Measurements from ENCODE around the gene RTN1.
A peak's percentile ranks its signal among the peaks of the same experiment; 100 is the strongest.

RTN1 gene

DNA sequence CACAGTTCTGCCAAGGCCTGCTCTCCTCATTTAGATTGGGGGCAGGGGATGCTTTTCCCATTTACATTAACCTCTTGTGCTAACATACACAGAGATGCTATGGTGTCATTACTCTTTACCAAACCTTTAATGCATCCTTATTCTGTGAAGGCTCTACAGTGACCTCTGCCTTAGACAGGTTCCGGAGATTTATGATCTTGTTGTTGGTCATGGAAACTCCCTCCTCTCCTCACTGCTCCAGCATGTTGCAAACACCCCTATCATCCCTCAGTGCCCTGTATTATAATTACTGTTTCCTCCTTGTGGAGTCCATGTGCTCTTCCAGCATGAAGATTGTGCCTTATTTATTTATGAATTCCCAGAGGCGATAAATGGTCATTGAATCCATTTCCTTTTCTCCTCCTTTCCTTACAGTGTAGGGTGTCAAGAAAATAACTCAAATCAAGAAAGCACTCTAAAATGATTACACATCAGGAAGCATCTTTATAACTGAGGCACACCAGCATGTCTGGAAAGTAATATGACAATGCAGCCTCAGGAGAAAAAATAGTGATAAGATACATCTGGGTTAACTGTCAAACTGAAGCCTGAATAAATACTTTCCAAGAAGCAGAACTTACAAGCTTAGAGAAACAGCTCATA lies 37.8 kb downstream of the RTN1 start:
- no peak overlapping the region for H3K4me3 ChIP-seq (ENCODE audit: low read depth, low read length)
- no peaks in the 10 kb centered on the region for H3K36me3 ChIP-seq
- no peak overlapping the region for H3K27ac ChIP-seq
- H3K27me3 ChIP-seq (ENCODE audit: insufficient read depth, low read depth, severe bottlenecking) = no peaks in the 10 kb centered on the region
- no peak for DNase-seq
- no peak for TF ChIP-seq CTCF (IDR thresholded peaks at IDR 0.05; ENCODE audit: low read depth, low read length)
- H3K9me3 ChIP-seq (ENCODE audit: severe bottlenecking) = no peaks in the 10 kb centered on the region

- DNase-seq = no peak
- H3K27me3 ChIP-seq (ENCODE audit: insufficient read depth, low read depth, severe bottlenecking) = no peaks in the 10 kb centered on the region
- H3K4me3 ChIP-seq (ENCODE audit: low read depth, low read length) = no peak overlapping the region
- H3K27ac ChIP-seq = no peak overlapping the region
- no peaks in the 10 kb centered on the region for H3K36me3 ChIP-seq
- TF ChIP-seq CTCF (IDR thresholded peaks at IDR 0.05; ENCODE audit: low read depth, low read length) = no peak
- H3K9me3 ChIP-seq (ENCODE audit: severe bottlenecking) = no peaks in the 10 kb centered on the region
These were observed 39.4 kb downstream of the RTN1 start for GRCh38 chr14:59831121-59831730.

- Histone ChIP-seq H3K27me3 (ENCODE audit: insufficient read depth, low read depth, severe bottlenecking) (no peaks in the 10 kb centered on the region), H3K36me3 (no peaks in the 10 kb centered on the region), H3K9me3 (ENCODE audit: severe bottlenecking) (no peaks in the 10 kb centered on the region), H3K27ac (no peak overlapping the region), H3K4me3 (ENCODE audit: low read depth, low read length) (no peak overlapping the region)
- DNase-seq = no peak
- no peak for TF ChIP-seq CTCF (IDR thresholded peaks at IDR 0.05; ENCODE audit: low read depth, low read length)
These were observed 40.2 kb downstream of the RTN1 start for GRCh38 chr14:59830338-59830734.

DNA sequence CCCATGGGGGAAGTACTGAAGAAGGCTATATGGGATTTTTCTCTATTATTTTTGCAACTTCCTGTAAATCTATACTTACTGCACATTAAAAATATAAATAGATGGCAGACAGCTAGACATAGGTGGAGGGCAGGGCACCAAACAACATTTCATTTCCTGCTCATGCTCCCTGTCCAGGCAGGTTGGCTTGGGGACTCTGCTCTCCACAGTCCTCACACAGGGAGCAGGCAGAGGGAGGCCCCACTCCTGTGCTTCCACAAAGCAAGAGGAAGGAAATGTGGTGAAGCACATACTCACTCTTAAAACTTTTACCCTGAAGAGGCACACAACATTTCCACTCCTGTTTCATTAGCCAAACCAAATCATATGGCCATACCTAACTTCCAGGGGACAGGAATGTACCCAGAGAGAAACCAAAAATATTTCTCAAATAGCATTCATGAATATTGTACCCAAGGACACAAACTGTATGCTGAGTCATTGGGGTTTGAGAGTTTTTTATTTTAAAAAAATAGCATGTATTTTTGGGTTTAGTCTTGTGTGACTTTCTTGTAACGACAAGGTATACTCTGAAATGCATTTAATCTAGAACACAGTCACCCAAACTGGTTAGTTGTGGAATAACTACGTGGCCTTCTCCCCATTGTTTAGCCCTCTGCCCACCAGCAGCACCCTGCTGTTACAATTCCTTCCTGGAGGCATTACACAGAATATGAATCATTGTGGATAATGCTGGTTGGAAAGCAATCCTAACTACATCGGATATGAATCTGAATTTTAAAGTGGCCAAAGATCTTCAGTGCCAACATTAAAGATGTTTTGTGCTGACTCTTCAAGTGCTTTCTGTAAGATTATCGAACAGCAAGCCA lies 40.9 kb downstream of the RTN1 start:
- H3K4me3 ChIP-seq (ENCODE audit: low read depth, low read length) = no peak overlapping the region
- H3K27ac ChIP-seq = peak overlapping the region; percentile 63; the same call in 1 of the 2 replicates
- H3K9me3 ChIP-seq (ENCODE audit: severe bottlenecking) = no peaks in the 10 kb centered on the region
- H3K36me3 ChIP-seq = no peaks in the 10 kb centered on the region
- DNase-seq = no peak
- TF ChIP-seq CTCF (IDR thresholded peaks at IDR 0.05; ENCODE audit: low read depth, low read length) = no peak
- H3K27me3 ChIP-seq (ENCODE audit: insufficient read depth, low read depth, severe bottlenecking) = no peaks in the 10 kb centered on the region

DNA sequence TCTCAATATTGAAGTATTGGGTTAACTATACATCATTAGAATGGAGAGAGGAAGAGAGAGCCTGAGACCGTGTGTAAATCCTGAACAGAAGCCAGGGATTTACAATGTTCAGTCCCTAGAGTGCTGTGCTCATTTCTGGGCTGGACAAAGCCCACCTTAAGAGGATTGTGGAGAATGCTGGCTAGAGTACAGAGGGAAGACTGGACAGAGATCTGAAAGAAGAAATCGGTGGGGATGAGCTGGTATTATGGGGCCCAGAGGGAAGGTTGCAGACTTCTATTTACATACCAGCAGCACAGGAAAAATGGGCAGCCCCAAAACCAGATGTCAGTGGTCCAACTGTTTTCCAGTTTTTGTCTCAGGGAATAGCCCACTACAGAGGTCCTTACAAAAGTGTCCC lies 42.3 kb downstream of the RTN1 start:
- Histone ChIP-seq H3K27ac (peak overlapping the region; percentile 63), H3K9me3 (ENCODE audit: severe bottlenecking) (no peaks in the 10 kb centered on the region), H3K27me3 (ENCODE audit: insufficient read depth, low read depth, severe bottlenecking) (no peaks in the 10 kb centered on the region), H3K4me3 (ENCODE audit: low read depth, low read length) (peak overlapping the region; percentile 30), H3K36me3 (no peaks in the 10 kb centered on the region)
- DNase-seq = peak; percentile 83
- no peak for TF ChIP-seq CTCF (IDR thresholded peaks at IDR 0.05; ENCODE audit: low read depth, low read length)
